ENCODE results near the gene PRKCE. TPM values are rescaled to one million over a fixed set of nuclear protein-coding genes. Genes with fewer than 3 reads are reported as not detected.

Gene PRKCE
- total RNA-seq, 2 experiments from 2014 or later, result 24.9 to 26.2 TPM

GRCh38 chr2:45732436-45732835 is 81.0 kb downstream of the PRKCE start:
- Histone ChIP-seq H3K36me3 (ENCODE audit: insufficient read depth, low read length) (no peaks in the 10 kb centered on the region), H3K4me3 (ENCODE audit: low read length) (no peak overlapping the region), H3K4me1 (ENCODE audit: insufficient read depth, low read length) (no peaks in the 10 kb centered on the region), H3K27ac (ENCODE audit: low read depth in 1 of 2, low read length in 2 of 2) (no peak overlapping the region), H3K27me3 (ENCODE audit: control insufficient read depth in 1 of 2, insufficient read depth in 2 of 2, low read length in 2 of 2) (no peaks in the 10 kb centered on the region), H3K9me3 (ENCODE audit: control insufficient read depth in 1 of 2, insufficient read depth in 1 of 2, low read length in 2 of 2) (no peaks in the 10 kb centered on the region)
- H3K36me3 Mint-ChIP-seq (ENCODE audit: low read depth), result no peaks in the 10 kb centered on the region
- TF ChIP-seq, protein P1, sequence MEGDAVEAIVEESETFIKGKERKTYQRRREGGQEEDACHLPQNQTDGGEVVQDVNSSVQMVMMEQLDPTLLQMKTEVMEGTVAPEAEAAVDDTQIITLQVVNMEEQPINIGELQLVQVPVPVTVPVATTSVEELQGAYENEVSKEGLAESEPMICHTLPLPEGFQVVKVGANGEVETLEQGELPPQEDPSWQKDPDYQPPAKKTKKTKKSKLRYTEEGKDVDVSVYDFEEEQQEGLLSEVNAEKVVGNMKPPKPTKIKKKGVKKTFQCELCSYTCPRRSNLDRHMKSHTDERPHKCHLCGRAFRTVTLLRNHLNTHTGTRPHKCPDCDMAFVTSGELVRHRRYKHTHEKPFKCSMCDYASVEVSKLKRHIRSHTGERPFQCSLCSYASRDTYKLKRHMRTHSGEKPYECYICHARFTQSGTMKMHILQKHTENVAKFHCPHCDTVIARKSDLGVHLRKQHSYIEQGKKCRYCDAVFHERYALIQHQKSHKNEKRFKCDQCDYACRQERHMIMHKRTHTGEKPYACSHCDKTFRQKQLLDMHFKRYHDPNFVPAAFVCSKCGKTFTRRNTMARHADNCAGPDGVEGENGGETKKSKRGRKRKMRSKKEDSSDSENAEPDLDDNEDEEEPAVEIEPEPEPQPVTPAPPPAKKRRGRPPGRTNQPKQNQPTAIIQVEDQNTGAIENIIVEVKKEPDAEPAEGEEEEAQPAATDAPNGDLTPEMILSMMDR (IDR thresholded peaks at IDR 0.05), result no peak
- ChIA-PET POLR2A (no interaction called here), CTCF (no interaction called here)
- no peaks in the 10 kb centered on the region for H3K27me3 Mint-ChIP-seq
- no peak overlapping the region for H3K27ac Mint-ChIP-seq
- no peaks in the 10 kb centered on the region for H3K9me3 Mint-ChIP-seq
- H3K4me3 Mint-ChIP-seq, result no peak overlapping the region
- ATAC-seq (ENCODE audit: poor library complexity) (no peak), DNase-seq (no peak)
- intact Hi-C loops (cut with DNase I, micrococcal nuclease), result no loop called here
- no peaks in the 10 kb centered on the region for H3K4me1 Mint-ChIP-seq (ENCODE audit: low read depth)

DNA sequence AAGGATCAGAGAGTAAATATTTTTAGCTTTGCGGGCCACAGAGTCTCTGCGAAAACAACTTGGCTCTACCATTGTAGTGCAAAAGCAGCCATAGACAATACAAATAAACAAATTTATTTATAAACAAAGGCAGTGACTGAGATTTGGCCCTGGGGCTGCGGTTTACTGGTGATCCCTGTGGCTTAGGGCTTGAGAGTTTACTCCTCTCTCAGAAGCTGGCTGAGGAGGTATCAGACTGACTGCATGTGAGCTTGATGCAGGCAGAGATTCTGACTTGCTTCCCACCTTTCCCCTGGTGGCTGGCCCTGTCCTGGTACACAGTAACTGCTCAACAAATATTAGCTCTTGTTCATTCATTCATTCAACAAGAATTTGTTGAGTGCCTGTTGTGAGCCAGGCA is 81.5 kb downstream of the PRKCE start:
- POLR2A ChIA-PET, result no interaction called here
- no peak overlapping the region for H3K27ac Mint-ChIP-seq
- H3K36me3 Mint-ChIP-seq (ENCODE audit: low read depth), result no peaks in the 10 kb centered on the region
- CTCF ChIA-PET, result no interaction called here
- H3K4me3 Mint-ChIP-seq, result no peak overlapping the region
- H3K9me3 Mint-ChIP-seq, result no peaks in the 10 kb centered on the region
- Histone ChIP-seq H3K27me3 (ENCODE audit: control insufficient read depth in 1 of 2, insufficient read depth in 2 of 2, low read length in 2 of 2) (no peaks in the 10 kb centered on the region), H3K4me3 (ENCODE audit: low read length) (no peak overlapping the region), H3K36me3 (ENCODE audit: insufficient read depth, low read length) (no peaks in the 10 kb centered on the region), H3K4me1 (ENCODE audit: insufficient read depth, low read length) (no peaks in the 10 kb centered on the region), H3K9me3 (ENCODE audit: control insufficient read depth in 1 of 2, insufficient read depth in 1 of 2, low read length in 2 of 2) (no peaks in the 10 kb centered on the region), H3K27ac (ENCODE audit: low read depth in 1 of 2, low read length in 2 of 2) (no peak overlapping the region)
- intact Hi-C loops (cut with DNase I, micrococcal nuclease), result no loop called here
- ATAC-seq (ENCODE audit: poor library complexity), result no peak
- no peaks in the 10 kb centered on the region for H3K27me3 Mint-ChIP-seq
- TF ChIP-seq, protein P1 (IDR thresholded peaks at IDR 0.05), result no peak
- H3K4me1 Mint-ChIP-seq (ENCODE audit: low read depth), result no peaks in the 10 kb centered on the region
- no peak for DNase-seq

DNA sequence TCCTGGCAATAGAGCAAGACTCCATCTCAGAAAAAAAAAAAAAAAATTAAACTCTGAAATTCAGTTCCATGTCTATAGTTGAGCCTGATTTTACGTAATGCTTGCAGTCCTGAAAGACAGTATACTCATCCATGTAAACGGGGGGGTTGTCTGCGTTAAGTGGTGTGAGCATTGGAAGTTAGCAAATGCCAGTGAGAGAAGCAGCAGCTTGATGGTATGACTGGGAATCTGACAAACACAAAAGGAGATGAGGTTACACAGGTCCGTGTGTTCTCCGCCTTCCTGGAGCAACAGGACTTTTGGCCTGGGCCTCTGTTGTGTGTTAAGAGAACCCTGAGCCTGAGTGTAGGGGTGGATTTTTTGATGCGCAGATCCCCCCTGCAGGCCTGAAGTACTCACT is 82.9 kb downstream of the PRKCE start:
- TF ChIP-seq, protein P1 (IDR thresholded peaks at IDR 0.05), result no peak
- POLR2A ChIA-PET, result no interaction called here
- Mint-ChIP-seq H3K4me3 (no peak overlapping the region), H3K36me3 (ENCODE audit: low read depth) (no peaks in the 10 kb centered on the region), H3K4me1 (ENCODE audit: low read depth) (peaks cover under 1% of the 10 kb centered on the region), H3K27me3 (no peaks in the 10 kb centered on the region), H3K27ac (no peak overlapping the region), H3K9me3 (no peaks in the 10 kb centered on the region)
- no peaks in the 10 kb centered on the region for H3K36me3 ChIP-seq (ENCODE audit: insufficient read depth, low read length)
- H3K27me3 ChIP-seq (ENCODE audit: control insufficient read depth in 1 of 2, insufficient read depth in 2 of 2, low read length in 2 of 2), result no peaks in the 10 kb centered on the region
- intact Hi-C loops (cut with DNase I, micrococcal nuclease), result no loop called here
- H3K9me3 ChIP-seq (ENCODE audit: control insufficient read depth in 1 of 2, insufficient read depth in 1 of 2, low read length in 2 of 2), result no peaks in the 10 kb centered on the region
- ATAC-seq (ENCODE audit: poor library complexity) (no peak), DNase-seq (no peak)
- no peak overlapping the region for H3K4me3 ChIP-seq (ENCODE audit: low read length)
- CTCF ChIA-PET, result no interaction called here
- no peaks in the 10 kb centered on the region for H3K4me1 ChIP-seq (ENCODE audit: insufficient read depth, low read length)
- H3K27ac ChIP-seq (ENCODE audit: low read depth in 1 of 2, low read length in 2 of 2), result no peak overlapping the region
